Common myeloid progenitor, CD34-positive (primary cell): ENCODE data around the gene ITGAL.
"Not testable (repeated sequence)": the region's sequence is repeated elsewhere in the genome, so short reads cannot be mapped to it uniquely, and the experiment has no call there.

Experiments
- CTCF ChIA-PET: fragments of 350-600 bp; sonication (Branson Sonifier 250); formaldehyde crosslinking; loops from one replicate; lab custom pipeline; 2021; ENCODE audit warnings: antibody characterized with exemption; lab: Charles Lee
- POLR2A ChIA-PET: fragments of 350-600 bp; sonication (Branson Sonifier 250); formaldehyde crosslinking; loops from one replicate; lab custom pipeline; 2021; ENCODE audit warnings: antibody characterized with exemption; lab: Charles Lee
- DNase-seq, 3 donors: peaks; one replicate each; pipeline versions ENCODE4 v3.0.0 to v3.0.0-alpha.2; 2013
- H3K27ac ChIP-seq, 2 experiments: 1 replicate in 1 of 2; 2 replicates in 1 of 2; pipeline ENCODE4 v1.7.0; 2013; ENCODE audit warnings: inconsistent platforms in 2 of 2, low read length in 2 of 2, mild to moderate bottlenecking in 2 of 2, low read depth in 1 of 2, moderate library complexity in 1 of 2; ENCODE audit not compliant: severe bottlenecking in 2 of 2, insufficient read depth in 1 of 2, poor library complexity in 1 of 2
- H3K27me3 ChIP-seq, 5 experiments: replicated peaks in 2 of 5; 1 replicate in 3 of 5; 2 replicates in 2 of 5; pipeline versions ENCODE4 v1.6.1 to v1.7.0; 2013; ENCODE audit warnings: low read length in 4 of 5, mild to moderate bottlenecking in 2 of 5, moderate library complexity in 2 of 5, inconsistent platforms in 1 of 5; ENCODE audit not compliant: insufficient read depth in 5 of 5, control insufficient read depth in 4 of 5
- H3K36me3 ChIP-seq, 4 experiments: 1 replicate in 2 of 4; 2 replicates in 2 of 4; pipeline versions ENCODE4 v1.6.1 to v1.7.0; 2013; ENCODE audit warnings: low read length in 3 of 4, control low read depth in 1 of 4, mild to moderate bottlenecking in 1 of 4; ENCODE audit not compliant: control insufficient read depth in 4 of 4, insufficient read depth in 4 of 4
- H3K4me1 ChIP-seq, 4 experiments: 1 replicate in 3 of 4; 2 replicates in 1 of 4; pipeline versions ENCODE4 v1.6.1 to v1.7.1; 2013; ENCODE audit warnings: low read length in 3 of 4, mild to moderate bottlenecking in 3 of 4, control low read depth in 1 of 4, inconsistent platforms in 1 of 4, moderate library complexity in 1 of 4; ENCODE audit not compliant: control insufficient read depth in 4 of 4, insufficient read depth in 4 of 4; ENCODE audit errors: control extremely low read depth in 1 of 4
- H3K4me3 ChIP-seq, 7 experiments: 1 replicate in 4 of 7; 2 replicates in 3 of 7; pipeline versions ENCODE4 v1.5.1 to v1.7.0; 2013; ENCODE audit warnings: mild to moderate bottlenecking in 7 of 7, low read length in 6 of 7, moderate library complexity in 6 of 7, inconsistent platforms in 2 of 7, low read depth in 2 of 7, control low read depth in 1 of 7; ENCODE audit not compliant: insufficient read depth in 4 of 7, control insufficient read depth in 1 of 7; ENCODE audit errors: extremely low read depth in 1 of 7
- H3K9me3 ChIP-seq, 5 experiments: 1 replicate in 4 of 5; 2 replicates in 1 of 5; pipeline versions ENCODE4 v1.6.1 to v1.7.1; 2013; ENCODE audit warnings: low read length in 4 of 5, mild to moderate bottlenecking in 2 of 5, inconsistent platforms in 1 of 5, low read depth in 1 of 5, moderate library complexity in 1 of 5; ENCODE audit not compliant: control insufficient read depth in 4 of 5, insufficient read depth in 2 of 5; ENCODE audit errors: control extremely low read depth in 1 of 5
- WGBS: methylation state at CpG from one replicate; pipeline ENCODE4 v1.1.5; 2013; ENCODE audit not compliant: insufficient coverage; 5-methylcytosine and 5-hydroxymethylcytosine counted together

The ITGAL gene

GRCh38 chr16:30534368-30535105, 62.0 kb downstream of the ITGAL start, which contains the start of gene ZNF747:
TSS of gene ZNF747 (minus strand) at chr16:30534858. CDS start at chr16:30534679, 179 bp downstream.
- H3K27ac ChIP-seq: peak within 1 kb of the TSS; percentile 78 to 91
- H3K27me3 ChIP-seq: no peaks in the 10 kb centered on the region
- peaks cover 4 to 35% (median 29%) of the 10 kb centered on the region in 4 experiments for H3K4me1 ChIP-seq
- DNase-seq: peak; percentile 85 to 91 (median 90)
- 0% methylated on average over 58 of the region's 70 CpGs for WGBS
- ChIA-PET CTCF (interaction anchor here (0.6 to 4.2 kb wide), 19 partner anchors 9 to 160 kb away, joined by 3 to 29 read pairs (median 6); partner anchors contain the start of genes DCTPP1, SEPHS2, ZNF688 and ZNF764), POLR2A (interaction anchor here (0.5 to 2.6 kb wide), 3 partner anchors 17 to 27 kb away, joined by 3 to 17 read pairs (median 7); partner anchors contain the start of gene ZNF764)
- H3K9me3 ChIP-seq: no peaks in the 10 kb centered on the region
- peaks cover 4 to 29% (median 19%) of the 10 kb centered on the region in 4 experiments for H3K36me3 ChIP-seq
- peak within 1 kb of the TSS; percentile 61 to 92 (median 78) for H3K4me3 ChIP-seq

- peak in 1 of 3 donors; percentile 64 for DNase-seq
- H3K4me1 ChIP-seq: peaks cover 4 to 35% (median 29%) of the 10 kb centered on the region in 4 experiments
- peak overlapping the region; percentile 78 to 91 for H3K27ac ChIP-seq
- H3K36me3 ChIP-seq: peaks cover 4 to 29% (median 19%) of the 10 kb centered on the region in 4 experiments
- no peaks in the 10 kb centered on the region for H3K9me3 ChIP-seq
- H3K27me3 ChIP-seq: no peaks in the 10 kb centered on the region
- ChIA-PET POLR2A (interaction anchor here (0.6 to 2.6 kb wide), 8 partner anchors 8 to 380 kb away, joined by 3 to 17 read pairs (median 4); partner anchors contain the start of genes ZNF764 and ZNF768), CTCF (interaction anchor here (0.6 to 4.2 kb wide), 31 partner anchors 9 to 162 kb away, joined by 3 to 29 read pairs (median 5); partner anchors contain the start of genes DCTPP1, SEPHS2, ZNF688 and ZNF764)
- WGBS: 2% methylated on average over 17 of the region's 18 CpGs
- H3K4me3 ChIP-seq: peak overlapping the region; percentile 61 to 92 (median 78)
Observed at GRCh38 chr16:30535106-30535776, 62.7 kb downstream of the ITGAL start.

GRCh38 chr16:30535777-30536190, 63.2 kb downstream of the ITGAL start:
- peak; percentile 71 to 85 (median 83) for DNase-seq
- H3K36me3 ChIP-seq: peaks cover 2 to 24% (median 15%) of the 10 kb centered on the region in 4 experiments

GRCh38 chr16:30536391-30537024, 64.0 kb downstream of the ITGAL start:
- peaks cover 0 to 17% (median 10%) of the 10 kb centered on the region in 4 experiments for H3K36me3 ChIP-seq
- ChIA-PET CTCF (interaction anchor here (0.7 to 4.2 kb wide), 17 partner anchors 8 to 106 kb away, joined by 3 to 29 read pairs (median 6); partner anchors contain the start of genes DCTPP1, SEPHS2, ZNF688 and ZNF764), POLR2A (interaction anchor here (0.8 to 2.6 kb wide), 3 partner anchors 21 to 50 kb away, joined by 3 to 17 read pairs (median 7); partner anchors contain the start of gene ZNF764)
- 97% methylated on average over 9 of the region's 13 CpGs for WGBS
- H3K27me3 ChIP-seq, H3K9me3 ChIP-seq, DNase-seq: not testable (repeated sequence)
- H3K4me3 ChIP-seq: peak overlapping the region in 3 of 7 experiments; percentile 78 to 92 (median 78)
- peak overlapping the region in 1 of 2 experiments; percentile 91 for H3K27ac ChIP-seq
- peaks cover 4 to 35% (median 29%) of the 10 kb centered on the region in 4 experiments for H3K4me1 ChIP-seq

More at GRCh38 chr16:30535777-30536190, 63.2 kb downstream of the ITGAL start:
- ChIA-PET POLR2A (interaction anchor here (0.6 to 2.6 kb wide), 9 partner anchors 9 to 380 kb away, joined by 3 to 17 read pairs (median 4); partner anchors contain the start of genes ZNF764 and ZNF768), CTCF (interaction anchor here (0.6 to 4.2 kb wide), 29 partner anchors 9 to 161 kb away, joined by 3 to 29 read pairs (median 5); partner anchors contain the start of genes DCTPP1, SEPHS2, ZNF688 and ZNF764)
- 32% methylated on average over 9 of the region's 12 CpGs for WGBS
- H3K4me3 ChIP-seq: peak overlapping the region in 6 of 7 experiments; percentile 62 to 92 (median 78)
- H3K27me3 ChIP-seq: no peaks in the 10 kb centered on the region
- H3K27ac ChIP-seq: peak overlapping the region; percentile 78 to 91
- H3K4me1 ChIP-seq: peaks cover 4 to 35% (median 29%) of the 10 kb centered on the region in 4 experiments
- H3K9me3 ChIP-seq: no peaks in the 10 kb centered on the region

GRCh38 chr16:30539000-30539964, 66.7 kb downstream of the ITGAL start:
- peaks cover 4 to 22% (median 19%) of the 10 kb centered on the region in 4 experiments for H3K4me1 ChIP-seq
- WGBS: 93% methylated on average over 6 of the region's 8 CpGs
- no peak for DNase-seq
- H3K36me3 ChIP-seq: peaks cover 0 to 3% (median 2%) of the 10 kb centered on the region in 4 experiments
- POLR2A ChIA-PET: interaction anchor here (0.6 kb wide), 1 partner anchor 1586 kb away, joined by 3 read pairs; no protein-coding TSS in a partner anchor
- H3K27ac ChIP-seq: no peak overlapping the region
- H3K4me3 ChIP-seq: no peak overlapping the region
- H3K9me3 ChIP-seq: no peaks in the 10 kb centered on the region
- H3K27me3 ChIP-seq: no peaks in the 10 kb centered on the region
- CTCF ChIA-PET: interaction anchor here (1.1 kb wide), 1 partner anchor 90 kb away, joined by 4 read pairs; no protein-coding TSS in a partner anchor
